Upper lobe of left lung (tissue), 4 donors: Measurements from ENCODE around the gene MAN1C1.

Source experiments
- POLR2AphosphoS5 ChIP-seq, 2 donors: sonication (generic); formaldehyde crosslinking; IDR thresholded peaks; one replicate each; pipeline ENCODE4 v1.5.1; 2017; ENCODE audit warnings: antibody characterized with exemption in 2 of 2
- TF ChIP-seq, protein P1 (sequence below), 6 experiments: fragments of 450-650 bp in 4 of 6; fragments of 200-600 bp in 2 of 6; sonication (generic) in 2 of 6; IDR thresholded peaks; one replicate each; pipeline ENCODE4 v1.5.1; 2016 to 2019; ENCODE audit warnings: antibody characterized with exemption in 6 of 6

DNA sequence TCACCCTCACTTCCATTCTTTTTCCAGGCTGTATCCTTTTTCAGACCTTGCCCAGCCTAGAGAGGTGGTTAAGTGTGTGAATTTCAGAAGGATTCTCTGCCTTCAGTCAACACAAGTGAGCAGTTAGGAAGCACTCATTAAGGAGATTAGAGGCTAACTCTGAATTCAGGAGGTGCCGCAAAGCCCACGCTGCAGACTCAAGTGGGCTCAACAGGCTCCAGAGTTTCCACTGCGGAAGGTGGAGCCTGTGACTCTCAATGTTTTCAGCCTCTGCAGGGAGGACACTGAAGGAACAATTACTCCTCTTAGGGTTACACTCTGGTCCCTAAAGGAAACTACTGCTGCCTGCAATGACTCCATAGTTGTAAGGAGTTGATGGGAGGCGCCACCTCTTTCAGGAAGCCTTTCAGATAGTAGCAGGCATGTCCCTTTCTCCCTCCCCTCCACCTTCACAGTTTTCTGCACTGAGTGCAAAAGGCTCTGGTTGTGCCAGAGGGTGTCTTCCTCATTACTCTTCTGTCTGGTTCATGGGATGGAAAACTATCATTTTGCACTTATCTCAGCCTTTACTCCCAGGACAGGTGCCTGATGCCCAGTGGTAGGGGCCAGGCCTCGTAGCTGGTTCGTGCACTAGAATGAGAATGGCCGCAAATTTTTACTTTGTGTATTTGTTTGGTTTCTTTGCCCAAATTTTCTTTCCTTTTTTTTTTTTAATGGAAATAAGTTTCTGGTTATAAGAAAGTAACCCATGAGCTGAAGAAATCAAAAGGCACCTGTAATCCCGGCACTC is 128.2 kb downstream of the MAN1C1 start:
- TF ChIP-seq, protein P1, sequence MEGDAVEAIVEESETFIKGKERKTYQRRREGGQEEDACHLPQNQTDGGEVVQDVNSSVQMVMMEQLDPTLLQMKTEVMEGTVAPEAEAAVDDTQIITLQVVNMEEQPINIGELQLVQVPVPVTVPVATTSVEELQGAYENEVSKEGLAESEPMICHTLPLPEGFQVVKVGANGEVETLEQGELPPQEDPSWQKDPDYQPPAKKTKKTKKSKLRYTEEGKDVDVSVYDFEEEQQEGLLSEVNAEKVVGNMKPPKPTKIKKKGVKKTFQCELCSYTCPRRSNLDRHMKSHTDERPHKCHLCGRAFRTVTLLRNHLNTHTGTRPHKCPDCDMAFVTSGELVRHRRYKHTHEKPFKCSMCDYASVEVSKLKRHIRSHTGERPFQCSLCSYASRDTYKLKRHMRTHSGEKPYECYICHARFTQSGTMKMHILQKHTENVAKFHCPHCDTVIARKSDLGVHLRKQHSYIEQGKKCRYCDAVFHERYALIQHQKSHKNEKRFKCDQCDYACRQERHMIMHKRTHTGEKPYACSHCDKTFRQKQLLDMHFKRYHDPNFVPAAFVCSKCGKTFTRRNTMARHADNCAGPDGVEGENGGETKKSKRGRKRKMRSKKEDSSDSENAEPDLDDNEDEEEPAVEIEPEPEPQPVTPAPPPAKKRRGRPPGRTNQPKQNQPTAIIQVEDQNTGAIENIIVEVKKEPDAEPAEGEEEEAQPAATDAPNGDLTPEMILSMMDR (IDR thresholded peaks at IDR 0.05) = no peak
- TF ChIP-seq POLR2AphosphoS5 (IDR thresholded peaks at IDR 0.05) = no peak
